ENCODE data around the gene PTPRT.

GRCh38 chr20:42792052-42792451 is 397.7 kb downstream of the PTPRT start:
- TF ChIP-seq, protein P1, sequence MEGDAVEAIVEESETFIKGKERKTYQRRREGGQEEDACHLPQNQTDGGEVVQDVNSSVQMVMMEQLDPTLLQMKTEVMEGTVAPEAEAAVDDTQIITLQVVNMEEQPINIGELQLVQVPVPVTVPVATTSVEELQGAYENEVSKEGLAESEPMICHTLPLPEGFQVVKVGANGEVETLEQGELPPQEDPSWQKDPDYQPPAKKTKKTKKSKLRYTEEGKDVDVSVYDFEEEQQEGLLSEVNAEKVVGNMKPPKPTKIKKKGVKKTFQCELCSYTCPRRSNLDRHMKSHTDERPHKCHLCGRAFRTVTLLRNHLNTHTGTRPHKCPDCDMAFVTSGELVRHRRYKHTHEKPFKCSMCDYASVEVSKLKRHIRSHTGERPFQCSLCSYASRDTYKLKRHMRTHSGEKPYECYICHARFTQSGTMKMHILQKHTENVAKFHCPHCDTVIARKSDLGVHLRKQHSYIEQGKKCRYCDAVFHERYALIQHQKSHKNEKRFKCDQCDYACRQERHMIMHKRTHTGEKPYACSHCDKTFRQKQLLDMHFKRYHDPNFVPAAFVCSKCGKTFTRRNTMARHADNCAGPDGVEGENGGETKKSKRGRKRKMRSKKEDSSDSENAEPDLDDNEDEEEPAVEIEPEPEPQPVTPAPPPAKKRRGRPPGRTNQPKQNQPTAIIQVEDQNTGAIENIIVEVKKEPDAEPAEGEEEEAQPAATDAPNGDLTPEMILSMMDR (IDR thresholded peaks at IDR 0.05) = no peak
- no peak for TF ChIP-seq EP300 (IDR thresholded peaks at IDR 0.05)
- no peak for TF ChIP-seq POLR2A (IDR thresholded peaks at IDR 0.05)

Measured in ovary (tissue), 3 donors.